PC-3 (cell line): ENCODE measurements around the gene CELA2B.

Experiments
- CTCF ChIP-seq: fragments of 300-600 bp; sonication (generic); conservative IDR thresholded peaks from 2 replicates; pipeline ENCODE4 v1.5.1; 2017; ENCODE audit warnings: antibody characterized with exemption, low read depth, mild to moderate bottlenecking, low read length
- EZH2phosphoT487 ChIP-seq: fragments of 300-600 bp; sonication (generic); IDR thresholded peaks from 2 replicates; pipeline ENCODE4 v1.6.1; 2018; ENCODE audit warnings: mild to moderate bottlenecking, antibody characterized with exemption, low read length, borderline replicate concordance

- TF ChIP-seq CTCF = no peak
- TF ChIP-seq EZH2phosphoT487 = no peak
Observed at GRCh38 chr1:15509586-15509985, 33.7 kb downstream of the CELA2B start.
